ENCODE data around the gene TTBK2. TPM values are rescaled to one million over a fixed set of nuclear protein-coding genes. Genes with fewer than 3 reads are reported as not detected.

The TTBK2 gene
- total RNA-seq, 1 experiment from 2014 or later, result 10.6 TPM

- Histone ChIP-seq H3K9me3 (ENCODE audit: control insufficient read depth, low read depth, low read length) (no peaks in the 10 kb centered on the region), H3K18ac (ENCODE audit: insufficient read length, low read depth, low read length) (no peak overlapping the region), H3K9ac (ENCODE audit: extremely low read depth, insufficient read length, low read length) (no peak overlapping the region), H4K5ac (ENCODE audit: insufficient read length, low read depth, low read length) (no peak overlapping the region), H4K20me1 (ENCODE audit: control insufficient read depth, insufficient read depth, insufficient read length) (no peaks in the 10 kb centered on the region), H2BK5ac (ENCODE audit: insufficient read length, low read length) (no peak overlapping the region), H3K56ac (ENCODE audit: insufficient read length, low read depth, low read length) (no peak overlapping the region), H2BK12ac (ENCODE audit: insufficient read length, low read depth, low read length) (no peak overlapping the region), H3K4ac (ENCODE audit: low read depth, low read length) (no peak overlapping the region), H3K79me1 (ENCODE audit: insufficient read depth, low read depth, low read length, poor library complexity, severe bottlenecking) (no peaks in the 10 kb centered on the region), H3K79me2 (ENCODE audit: insufficient read depth, low read length) (no peaks in the 10 kb centered on the region), H4K8ac (replicated peaks; ENCODE audit: insufficient read length, low read depth, low read length) (no peak overlapping the region), H3T11ph (ENCODE audit: low read length) (no peak overlapping the region), H3K23me2 (ENCODE audit: insufficient read length, low read depth, low read length, poor library complexity, severe bottlenecking) (no peaks in the 10 kb centered on the region), H3K14ac (ENCODE audit: insufficient read depth, low read length) (no peak overlapping the region), H2BK20ac (ENCODE audit: low read depth, low read length, poor library complexity, severe bottlenecking) (no peak overlapping the region), H3K4me2 (ENCODE audit: insufficient read depth, insufficient read length, low read length) (no peak overlapping the region), H2BK120ac (ENCODE audit: low read depth, low read length, poor library complexity, severe bottlenecking) (no peak overlapping the region), H3K27me3 (ENCODE audit: insufficient read depth, low read length) (no peaks in the 10 kb centered on the region), H4K91ac (ENCODE audit: insufficient read length, low read depth, low read length) (no peak overlapping the region), H2BK15ac (ENCODE audit: low read depth, low read length) (no peak overlapping the region), H3K23ac (ENCODE audit: insufficient read length, low read depth, low read length) (no peak overlapping the region), H3K4me1 (ENCODE audit: insufficient read depth, low read length) (no peaks in the 10 kb centered on the region; the same call in 1 of the 2 replicates), H3K27ac (ENCODE audit: insufficient read length, low read depth, low read length) (no peak overlapping the region), H2AFZ (ENCODE audit: low read length) (no peak overlapping the region), H2AK5ac (ENCODE audit: insufficient read length, low read length) (no peak overlapping the region)
- Mint-ChIP-seq H3K36me3 (ENCODE audit: insufficient read depth in 1 of 3, low read depth in 3 of 3) (peaks cover 0 to 4% (median 2%) of the 10 kb centered on the region in 3 experiments; a peak in 1 of 7 replicates), H3K27me3 (ENCODE audit: low read depth) (no peaks in the 10 kb centered on the region), H3K27ac (no peak overlapping the region), H3K4me3 (no peak overlapping the region), H3K9me3 (no peaks in the 10 kb centered on the region; a peak in 1 of 5 replicates), H3K4me1 (peaks cover 4 to 8% of the 10 kb centered on the region in 2 experiments)
- no CpG with 5 or more reads among the region's 2 CpGs for WGBS (ENCODE audit: extremely low coverage, insufficient read length, low lambda C conversion rate)
- no peak for DNase-seq
- no peak for TF ChIP-seq CTCF (conservative IDR thresholded peaks at IDR 0.05)
Observed at GRCh38 chr15:42849836-42850235, 70.7 kb downstream of the TTBK2 start.

Data from H9 (cell line).